ENCODE data around the gene TMEM42.
"Not testable (repeated sequence)": the region's sequence is repeated elsewhere in the genome, so short reads cannot be mapped to it uniquely, and the experiment has no call there.

The TMEM42 gene

GRCh38 chr3:44861412-44862225 lies at the start of gene TMEM42:
Gene TMEM42 (plus strand): TSS chr3:44861912. CDS start chr3:44861925, 13 bp downstream.
- peak; percentile 92 for DNase-seq

- no peak for DNase-seq
Observed at GRCh38 chr3:44814751-44815150, 47.0 kb upstream of the TMEM42 start.

GRCh38 chr3:44816334-44816733 lies 45.4 kb upstream of the TMEM42 start:
- not testable (repeated sequence) for DNase-seq

GRCh38 chr3:44821206-44821605 lies 40.5 kb upstream of the TMEM42 start:
- DNase-seq, result not testable (repeated sequence)

- DNase-seq, result no peak
Observed at GRCh38 chr3:44825264-44825925, 36.3 kb upstream of the TMEM42 start.

GRCh38 chr3:44827196-44827595 lies 34.5 kb upstream of the TMEM42 start:
- DNase-seq, result no peak

GRCh38 chr3:44831232-44831631 lies 30.5 kb upstream of the TMEM42 start:
- DNase-seq, result no peak

- DNase-seq, result no peak
Observed at GRCh38 chr3:44832032-44832431, 29.7 kb upstream of the TMEM42 start.

GRCh38 chr3:44832965-44833364 lies 28.7 kb upstream of the TMEM42 start:
- no peak for DNase-seq

- no peak for DNase-seq
Observed at GRCh38 chr3:44833394-44833793, 28.3 kb upstream of the TMEM42 start.

GRCh38 chr3:44835684-44836083 lies 26.0 kb upstream of the TMEM42 start:
- no peak for DNase-seq

- DNase-seq, result no peak
Observed at GRCh38 chr3:44842376-44842775, 19.3 kb upstream of the TMEM42 start.

GRCh38 chr3:44845528-44846520 lies 15.9 kb upstream of the TMEM42 start:
- no peak for DNase-seq

- DNase-seq, result no peak
Observed at GRCh38 chr3:44848634-44849033, 13.1 kb upstream of the TMEM42 start.

GRCh38 chr3:44856663-44857062 lies 5.0 kb upstream of the TMEM42 start:
- DNase-seq, result not testable (repeated sequence)

- DNase-seq, result no peak
Observed at GRCh38 chr3:44860117-44860516, 1.6 kb upstream of the TMEM42 start.

- peak; percentile 27 for DNase-seq
Observed at GRCh38 chr3:44862226-44862637, 520 bp downstream of the TMEM42 start.

GRCh38 chr3:44865272-44866035 lies 3.7 kb downstream of the TMEM42 start:
- DNase-seq, result no peak

GRCh38 chr3:44867421-44868111 lies 5.9 kb downstream of the TMEM42 start:
- DNase-seq, result no peak

- no peak for DNase-seq
Observed at GRCh38 chr3:44870375-44871061, 8.8 kb downstream of the TMEM42 start.

GRCh38 chr3:44874308-44874707 lies 12.6 kb downstream of the TMEM42 start, which contains the start of gene TGM4:
Gene TGM4 (plus strand): TSS chr3:44874608. CDS start chr3:44874679, 71 bp downstream.
- DNase-seq, result no peak

Measured in activated CD4-positive, alpha-beta T cell treated with anti-CD3 and anti-CD28 coated beads, Interleukin-2, amount 50 U/mL, for 16 hours (primary cell).